ENCODE data around the gene DGLUCY.

- TF ChIP-seq POLR2A (IDR thresholded peaks at IDR 0.05; ENCODE audit: borderline replicate concordance, extremely low read depth, insufficient read depth, insufficient read length): no peak
- TF ChIP-seq CTCF (IDR thresholded peaks at IDR 0.05 in 2 of 3, conservative IDR thresholded peaks at IDR 0.05 in 1 of 3; ENCODE audit: borderline replicate concordance in 1 of 3, insufficient read depth in 1 of 3, low read depth in 2 of 3, low read length in 2 of 3): no peak
- TF ChIP-seq CEBPB (IDR thresholded peaks at IDR 0.05; ENCODE audit: low read depth): no peak
- TF ChIP-seq EZH2 (IDR thresholded peaks at IDR 0.05): no peak
- TF ChIP-seq SIN3A (IDR thresholded peaks at IDR 0.05; ENCODE audit: low read depth): no peak
Measured at GRCh38 chr14:91184559-91184958, 70.7 kb downstream of the DGLUCY start.
